Ascending aorta (tissue), 2 donors: Measurements from ENCODE around the gene DTNB. TPM values are rescaled to one million over a fixed set of nuclear protein-coding genes. Genes with fewer than 3 reads are reported as not detected.
"Not testable (repeated sequence)": the region's sequence is repeated elsewhere in the genome, so short reads cannot be mapped to it uniquely, and the experiment has no call there.

ENCODE experiments used
- DNase-seq, 2 donors: peaks; one replicate each; pipeline ENCODE4 v3.0.0-alpha.2; 2019; ENCODE audit warnings: low spot score in 2 of 2
- H3K27ac ChIP-seq, 2 donors: fragments of 200-600 bp; sonication (generic); one replicate each; pipeline ENCODE4 v1.5.1; 2016 to 2017; ENCODE audit warnings: mild to moderate bottlenecking in 1 of 2
- H3K27me3 ChIP-seq: fragments of 200-600 bp; sonication (generic); one replicate; pipeline ENCODE4 v1.5.1; 2017
- H3K36me3 ChIP-seq, 2 donors: fragments of 200-600 bp; sonication (generic); one replicate each; pipeline ENCODE4 v1.5.1; 2016
- H3K4me1 ChIP-seq, 2 donors: fragments of 200-600 bp; sonication (generic); one replicate each; pipeline ENCODE4 v1.5.1; 2016 to 2017; ENCODE audit warnings: mild to moderate bottlenecking in 1 of 2
- H3K4me3 ChIP-seq, 2 donors: fragments of 200-600 bp; sonication (generic); one replicate each; pipeline ENCODE4 v1.5.1; 2016 to 2017; ENCODE audit warnings: mild to moderate bottlenecking in 1 of 2
- H3K9me3 ChIP-seq, 2 donors: fragments of 200-600 bp; sonication (generic); one replicate each; pipeline ENCODE4 v1.5.1; 2016
- CTCF ChIP-seq, 3 experiments: fragments of 200-600 bp in 2 of 3; fragments of 450-650 bp in 1 of 3; sonication (generic) in 2 of 3; IDR thresholded peaks; one replicate each; pipeline ENCODE4 v1.5.1; 2016 to 2019; ENCODE audit warnings: antibody characterized with exemption in 3 of 3, mild to moderate bottlenecking in 1 of 3, moderate library complexity in 1 of 3
- intact Hi-C: fragments of 100-400 bp; cut with DNase I; formaldehyde crosslinking; loops from one replicate; pipeline ENCODE4 v1.15.1; 2023
- total RNA-seq: library from RNA; depleted of rRNA; stranded (reverse); fragments of >200 nt; gene quantifications from one replicate; pipeline ENCODE4 v1.1.0, GENCODE V29; 2016

The DTNB gene
- total RNA-seq, 1 donor from 2014 or later: 22.7 TPM

GRCh38 chr2:25639696-25640095, 33.7 kb downstream of the DTNB start:
- H3K9me3 ChIP-seq: no peaks in the 10 kb centered on the region
- H3K27me3 ChIP-seq: no peaks in the 10 kb centered on the region
- H3K36me3 ChIP-seq: no peaks in the 10 kb centered on the region
- no peak for DNase-seq
- no peak overlapping the region for H3K4me3 ChIP-seq
- H3K27ac ChIP-seq: no peak overlapping the region
- intact Hi-C loops: no loop called here
- no peaks in the 10 kb centered on the region for H3K4me1 ChIP-seq
- TF ChIP-seq CTCF (IDR thresholded peaks at IDR 0.05): no peak

GRCh38 chr2:25639131-25639530, 34.2 kb downstream of the DTNB start:
- no peaks in the 10 kb centered on the region for H3K27me3 ChIP-seq
- no peaks in the 10 kb centered on the region for H3K4me1 ChIP-seq
- H3K4me3 ChIP-seq: no peak overlapping the region
- no peak for DNase-seq
- H3K9me3 ChIP-seq: no peaks in the 10 kb centered on the region
- no peak overlapping the region for H3K27ac ChIP-seq
- no peak for TF ChIP-seq CTCF (IDR thresholded peaks at IDR 0.05)
- intact Hi-C loops: no loop called here
- no peaks in the 10 kb centered on the region for H3K36me3 ChIP-seq

- no peak overlapping the region for H3K4me3 ChIP-seq
- no peaks in the 10 kb centered on the region for H3K36me3 ChIP-seq
- intact Hi-C loops: no loop called here
- no peaks in the 10 kb centered on the region for H3K4me1 ChIP-seq
- TF ChIP-seq CTCF (IDR thresholded peaks at IDR 0.05): no peak
- DNase-seq: no peak
- H3K27me3 ChIP-seq: no peaks in the 10 kb centered on the region
- H3K9me3 ChIP-seq: no peaks in the 10 kb centered on the region
- H3K27ac ChIP-seq: no peak overlapping the region
Measured at GRCh38 chr2:25635797-25636196, 37.6 kb downstream of the DTNB start.

- H3K9me3 ChIP-seq, DNase-seq, H3K4me1 ChIP-seq, intact Hi-C loops, H3K27ac ChIP-seq, H3K36me3 ChIP-seq, H3K4me3 ChIP-seq, H3K27me3 ChIP-seq: not testable (repeated sequence)
Measured at GRCh38 chr2:25633801-25634200, 39.6 kb downstream of the DTNB start.

GRCh38 chr2:25632396-25632795, 41.0 kb downstream of the DTNB start:
- TF ChIP-seq CTCF (IDR thresholded peaks at IDR 0.05): no peak
- intact Hi-C loops: no loop called here

GRCh38 chr2:25624635-25625034, 48.7 kb downstream of the DTNB start:
- no peaks in the 10 kb centered on the region for H3K4me1 ChIP-seq
- no peak overlapping the region for H3K4me3 ChIP-seq
- no peak overlapping the region for H3K27ac ChIP-seq
- intact Hi-C loops: no loop called here
- peaks cover 7 to 21% of the 10 kb centered on the region in 2 donors for H3K36me3 ChIP-seq
- no peak for TF ChIP-seq CTCF (IDR thresholded peaks at IDR 0.05)
- H3K9me3 ChIP-seq: no peaks in the 10 kb centered on the region
- H3K27me3 ChIP-seq: no peaks in the 10 kb centered on the region
- DNase-seq: no peak

More at GRCh38 chr2:25632396-25632795, 41.0 kb downstream of the DTNB start:
- no peak overlapping the region for H3K27ac ChIP-seq
- H3K4me3 ChIP-seq: no peak overlapping the region
- H3K36me3 ChIP-seq: peaks cover 6 to 7% of the 10 kb centered on the region in 2 donors
- H3K4me1 ChIP-seq: no peaks in the 10 kb centered on the region
- H3K9me3 ChIP-seq: no peaks in the 10 kb centered on the region
- H3K27me3 ChIP-seq: no peaks in the 10 kb centered on the region
- DNase-seq: no peak
